Measurements from ENCODE around the gene RPL5.

DNA sequence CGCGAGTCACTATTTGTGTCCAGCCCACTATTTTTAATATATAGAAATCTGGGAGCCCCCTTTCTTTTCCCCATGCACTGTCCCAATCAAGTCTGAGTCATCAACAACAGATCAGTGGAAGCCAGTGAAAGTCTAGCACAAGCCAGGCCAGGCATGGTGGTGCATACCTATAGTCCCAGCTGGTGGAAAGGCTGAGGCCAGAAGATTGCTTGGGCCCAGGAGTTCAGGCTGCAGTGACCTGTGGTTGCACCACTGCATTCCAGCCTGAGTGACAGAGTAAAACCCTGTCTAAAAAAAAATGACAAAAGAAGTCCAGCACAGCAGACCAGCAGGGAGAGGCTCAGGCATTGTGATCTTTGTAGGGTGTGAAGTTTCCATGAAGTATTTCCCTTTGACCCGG is 9.0 kb upstream of the RPL5 start:
- no peak for TF ChIP-seq EZH2 (IDR thresholded peaks at IDR 0.05; ENCODE audit: low read length, missing control alignments)
- TF ChIP-seq, protein P1, sequence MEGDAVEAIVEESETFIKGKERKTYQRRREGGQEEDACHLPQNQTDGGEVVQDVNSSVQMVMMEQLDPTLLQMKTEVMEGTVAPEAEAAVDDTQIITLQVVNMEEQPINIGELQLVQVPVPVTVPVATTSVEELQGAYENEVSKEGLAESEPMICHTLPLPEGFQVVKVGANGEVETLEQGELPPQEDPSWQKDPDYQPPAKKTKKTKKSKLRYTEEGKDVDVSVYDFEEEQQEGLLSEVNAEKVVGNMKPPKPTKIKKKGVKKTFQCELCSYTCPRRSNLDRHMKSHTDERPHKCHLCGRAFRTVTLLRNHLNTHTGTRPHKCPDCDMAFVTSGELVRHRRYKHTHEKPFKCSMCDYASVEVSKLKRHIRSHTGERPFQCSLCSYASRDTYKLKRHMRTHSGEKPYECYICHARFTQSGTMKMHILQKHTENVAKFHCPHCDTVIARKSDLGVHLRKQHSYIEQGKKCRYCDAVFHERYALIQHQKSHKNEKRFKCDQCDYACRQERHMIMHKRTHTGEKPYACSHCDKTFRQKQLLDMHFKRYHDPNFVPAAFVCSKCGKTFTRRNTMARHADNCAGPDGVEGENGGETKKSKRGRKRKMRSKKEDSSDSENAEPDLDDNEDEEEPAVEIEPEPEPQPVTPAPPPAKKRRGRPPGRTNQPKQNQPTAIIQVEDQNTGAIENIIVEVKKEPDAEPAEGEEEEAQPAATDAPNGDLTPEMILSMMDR (conservative IDR thresholded peaks at IDR 0.05 in 1 of 2, IDR thresholded peaks at IDR 0.05 in 1 of 2; ENCODE audit: low read depth in 1 of 2, low read length in 2 of 2) = no peak

Data from fibroblast of lung (primary cell).